Measurements from ENCODE around the gene TMOD1.
"Not testable (repeated sequence)": the region's sequence is repeated elsewhere in the genome, so short reads cannot be mapped to it uniquely, and the experiment has no call there.

Gene TMOD1

DNA sequence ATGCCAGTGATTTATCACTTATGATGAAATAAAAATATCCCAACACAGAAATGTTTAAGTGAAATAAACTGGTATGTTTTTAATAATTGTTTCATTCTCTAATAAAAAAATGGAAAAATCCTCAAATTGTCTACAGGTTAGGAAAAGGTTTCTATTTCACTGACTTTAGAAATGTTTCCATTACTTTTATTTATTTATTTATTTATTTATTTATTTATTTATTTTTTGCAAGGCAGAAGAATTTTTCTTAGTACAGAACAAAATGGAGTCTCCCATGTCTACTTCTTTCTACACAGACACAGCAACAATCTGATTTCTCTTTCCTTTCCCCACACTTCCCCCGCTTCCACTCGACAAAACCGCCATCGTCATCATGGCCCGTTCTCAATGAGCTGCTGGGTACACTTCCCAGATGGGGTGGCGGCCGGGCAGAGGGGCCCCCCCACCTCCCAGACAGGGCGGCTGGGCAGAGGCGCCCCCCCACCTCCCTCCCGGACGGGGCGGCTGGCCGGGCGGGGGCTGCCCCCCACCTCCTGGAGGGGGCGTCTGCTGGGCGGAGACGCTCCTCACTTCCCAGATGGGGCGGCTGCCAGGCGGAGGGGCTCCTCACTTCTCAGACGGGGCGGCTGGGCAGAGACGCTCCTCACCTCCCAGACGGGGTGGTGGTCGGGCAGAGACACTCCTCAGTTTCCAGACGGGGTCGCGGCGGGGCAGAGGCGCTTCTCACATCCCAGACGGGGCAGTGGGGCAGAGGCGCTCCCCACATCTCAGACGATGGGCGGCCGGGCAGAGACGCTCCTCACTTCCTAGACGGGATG is 3.7 kb upstream of the TMOD1 start:
- ATAC-seq, result not testable (repeated sequence)

DNA sequence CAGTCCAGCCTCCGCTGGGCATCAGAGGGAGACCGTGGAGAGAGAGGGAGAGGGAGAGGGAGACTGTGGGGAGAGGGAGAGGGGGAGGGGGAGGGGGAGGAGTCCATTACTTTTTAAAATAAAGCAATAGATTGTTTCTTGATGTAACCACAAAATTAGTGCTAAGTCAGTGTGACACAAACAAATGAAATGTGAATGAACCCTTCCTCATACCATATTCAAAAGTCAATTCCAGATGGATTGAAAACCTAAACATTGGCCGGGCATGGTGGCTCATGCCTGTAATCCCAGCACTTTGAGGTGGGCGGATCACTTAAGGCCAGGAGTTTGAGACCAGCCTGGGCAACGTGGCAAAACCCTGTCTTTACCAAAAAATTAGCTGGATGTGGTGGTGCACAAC is 2.6 kb upstream of the TMOD1 start:
- not testable (repeated sequence) for ATAC-seq

DNA sequence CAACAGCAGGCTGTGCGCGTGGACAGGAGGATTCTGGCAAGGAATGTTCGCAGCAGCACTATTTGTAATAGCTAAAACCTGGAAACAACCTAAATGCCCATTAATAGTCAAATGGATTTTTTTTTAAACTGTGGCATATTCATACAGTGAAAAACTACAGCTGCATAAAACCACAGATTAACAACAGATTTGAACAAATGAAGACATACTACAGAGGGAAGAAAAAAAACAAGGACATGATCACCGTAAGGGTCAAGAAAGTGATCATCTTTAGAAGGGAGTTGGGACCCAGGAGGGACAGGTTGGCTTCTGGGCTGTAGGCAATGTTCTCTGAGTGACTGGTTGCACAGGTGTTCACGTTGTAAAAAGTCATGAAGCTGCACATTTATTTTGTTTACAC is 1.2 kb upstream of the TMOD1 start:
- TF ChIP-seq ZNF70 (CRISPR knock-in tag; IDR thresholded peaks at IDR 0.05), result no peak
- TF ChIP-seq, protein P1, sequence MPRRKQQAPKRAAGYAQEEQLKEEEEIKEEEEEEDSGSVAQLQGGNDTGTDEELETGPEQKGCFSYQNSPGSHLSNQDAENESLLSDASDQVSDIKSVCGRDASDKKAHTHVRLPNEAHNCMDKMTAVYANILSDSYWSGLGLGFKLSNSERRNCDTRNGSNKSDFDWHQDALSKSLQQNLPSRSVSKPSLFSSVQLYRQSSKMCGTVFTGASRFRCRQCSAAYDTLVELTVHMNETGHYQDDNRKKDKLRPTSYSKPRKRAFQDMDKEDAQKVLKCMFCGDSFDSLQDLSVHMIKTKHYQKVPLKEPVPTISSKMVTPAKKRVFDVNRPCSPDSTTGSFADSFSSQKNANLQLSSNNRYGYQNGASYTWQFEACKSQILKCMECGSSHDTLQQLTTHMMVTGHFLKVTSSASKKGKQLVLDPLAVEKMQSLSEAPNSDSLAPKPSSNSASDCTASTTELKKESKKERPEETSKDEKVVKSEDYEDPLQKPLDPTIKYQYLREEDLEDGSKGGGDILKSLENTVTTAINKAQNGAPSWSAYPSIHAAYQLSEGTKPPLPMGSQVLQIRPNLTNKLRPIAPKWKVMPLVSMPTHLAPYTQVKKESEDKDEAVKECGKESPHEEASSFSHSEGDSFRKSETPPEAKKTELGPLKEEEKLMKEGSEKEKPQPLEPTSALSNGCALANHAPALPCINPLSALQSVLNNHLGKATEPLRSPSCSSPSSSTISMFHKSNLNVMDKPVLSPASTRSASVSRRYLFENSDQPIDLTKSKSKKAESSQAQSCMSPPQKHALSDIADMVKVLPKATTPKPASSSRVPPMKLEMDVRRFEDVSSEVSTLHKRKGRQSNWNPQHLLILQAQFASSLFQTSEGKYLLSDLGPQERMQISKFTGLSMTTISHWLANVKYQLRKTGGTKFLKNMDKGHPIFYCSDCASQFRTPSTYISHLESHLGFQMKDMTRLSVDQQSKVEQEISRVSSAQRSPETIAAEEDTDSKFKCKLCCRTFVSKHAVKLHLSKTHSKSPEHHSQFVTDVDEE (CRISPR knock-in tag; IDR thresholded peaks at IDR 0.05), result no peak
- no peak for ATAC-seq

DNA sequence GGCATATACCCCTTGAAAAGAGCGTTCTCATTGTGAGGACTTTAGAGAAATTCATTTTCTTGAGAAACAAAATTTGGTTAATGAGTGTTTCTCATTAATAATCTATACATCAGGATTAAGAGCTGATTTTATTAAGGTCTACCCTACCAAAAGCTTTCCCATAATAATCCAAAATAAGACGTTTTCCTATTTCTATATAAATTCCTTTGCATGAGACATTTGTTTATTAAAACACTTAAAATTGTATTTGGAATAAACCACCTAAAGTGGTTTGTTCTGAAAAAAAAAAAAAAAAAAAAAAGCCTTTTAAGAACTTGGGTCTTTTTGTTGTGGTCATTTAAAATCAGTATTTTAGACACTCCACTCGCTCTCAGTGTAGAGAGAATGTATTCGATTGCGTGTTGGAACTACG is 695 bp upstream of the TMOD1 start:
- no peak for TF ChIP-seq RARB (CRISPR knock-in tag; IDR thresholded peaks at IDR 0.05)
- ATAC-seq, result no peak

DNA sequence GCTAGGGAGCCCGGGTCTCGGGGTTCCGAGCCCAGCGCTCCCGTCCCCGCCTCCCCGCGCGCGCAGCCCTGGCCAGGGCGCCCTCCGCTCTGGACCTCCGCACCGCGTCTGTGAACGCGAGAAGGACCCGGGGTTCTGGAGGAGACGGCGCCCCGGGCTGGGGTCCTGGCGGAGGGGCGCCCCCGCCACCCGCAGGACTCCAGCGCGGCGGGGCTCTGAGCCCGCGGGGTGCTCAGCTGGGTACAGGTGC is 431 bp downstream of the TMOD1 start:
- no peak for TF ChIP-seq OSR1 (CRISPR knock-in tag; IDR thresholded peaks at IDR 0.05)
- no peak for TF ChIP-seq ESRRG (CRISPR knock-in tag; IDR thresholded peaks at IDR 0.05)
- no peak for TF ChIP-seq ZFP30 (CRISPR knock-in tag; IDR thresholded peaks at IDR 0.05)
- TF ChIP-seq RARB (CRISPR knock-in tag; IDR thresholded peaks at IDR 0.05), result no peak
- TF ChIP-seq ZNF8 (CRISPR knock-in tag; IDR thresholded peaks at IDR 0.05), result no peak
- TF ChIP-seq ZC3H10 (CRISPR knock-in tag; IDR thresholded peaks at IDR 0.05), result no peak
- ATAC-seq, result peak; percentile 32

DNA sequence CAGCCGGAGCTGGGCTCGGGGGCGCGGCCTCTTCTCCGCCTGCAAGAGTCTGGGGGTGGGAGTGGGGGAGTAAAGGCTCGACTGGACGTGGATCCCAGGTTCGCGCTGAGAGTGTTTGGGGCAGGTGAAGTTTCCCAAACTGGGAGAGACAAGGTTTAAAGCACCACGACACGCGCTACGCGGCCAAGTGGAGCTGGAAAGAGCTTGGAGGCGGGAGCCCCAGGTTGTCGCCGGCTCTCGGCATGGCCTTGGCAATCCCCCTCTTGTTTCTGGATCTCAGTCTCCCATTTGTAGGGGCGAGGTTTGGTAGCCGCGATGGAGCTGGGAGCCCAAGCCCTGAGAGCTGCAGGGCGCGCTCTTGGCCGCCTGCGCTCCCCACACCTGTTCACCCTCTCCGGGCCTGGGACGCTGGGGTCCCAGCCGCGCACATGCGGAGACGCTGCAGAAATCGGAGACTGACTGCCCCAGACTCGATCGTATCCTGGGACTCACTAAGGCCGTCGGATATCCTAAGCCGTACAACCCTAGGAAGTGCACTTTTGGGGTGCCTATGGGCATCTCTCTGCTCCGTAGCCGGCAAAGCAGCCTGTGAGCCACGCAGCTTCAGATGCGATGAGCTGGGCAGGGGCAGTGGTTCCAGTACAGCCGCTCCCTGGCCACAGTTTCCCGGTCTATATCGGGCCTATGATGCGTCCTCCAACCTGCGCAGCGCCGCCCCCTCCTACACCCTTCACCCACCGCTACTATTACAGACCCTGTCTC is 937 bp downstream of the TMOD1 start:
- ATAC-seq, result peak; percentile 50
- TF ChIP-seq, protein P2, sequence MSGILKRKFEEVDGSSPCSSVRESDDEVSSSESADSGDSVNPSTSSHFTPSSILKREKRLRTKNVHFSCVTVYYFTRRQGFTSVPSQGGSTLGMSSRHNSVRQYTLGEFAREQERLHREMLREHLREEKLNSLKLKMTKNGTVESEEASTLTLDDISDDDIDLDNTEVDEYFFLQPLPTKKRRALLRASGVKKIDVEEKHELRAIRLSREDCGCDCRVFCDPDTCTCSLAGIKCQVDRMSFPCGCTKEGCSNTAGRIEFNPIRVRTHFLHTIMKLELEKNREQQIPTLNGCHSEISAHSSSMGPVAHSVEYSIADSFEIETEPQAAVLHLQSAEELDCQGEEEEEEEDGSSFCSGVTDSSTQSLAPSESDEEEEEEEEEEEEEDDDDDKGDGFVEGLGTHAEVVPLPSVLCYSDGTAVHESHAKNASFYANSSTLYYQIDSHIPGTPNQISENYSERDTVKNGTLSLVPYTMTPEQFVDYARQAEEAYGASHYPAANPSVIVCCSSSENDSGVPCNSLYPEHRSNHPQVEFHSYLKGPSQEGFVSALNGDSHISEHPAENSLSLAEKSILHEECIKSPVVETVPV (CRISPR knock-in tag; IDR thresholded peaks at IDR 0.05), result no peak
- TF ChIP-seq ZNF70 (CRISPR knock-in tag; IDR thresholded peaks at IDR 0.05) (no peak), ESRRG (CRISPR knock-in tag; IDR thresholded peaks at IDR 0.05) (no peak), ISL1 (CRISPR knock-in tag; IDR thresholded peaks at IDR 0.05) (no peak), SNAI2 (CRISPR knock-in tag; IDR thresholded peaks at IDR 0.05) (no peak), ZFP3 (CRISPR knock-in tag; IDR thresholded peaks at IDR 0.05) (no peak), ZNF8 (CRISPR knock-in tag; IDR thresholded peaks at IDR 0.05) (no peak), TOX (CRISPR knock-in tag; IDR thresholded peaks at IDR 0.05; ENCODE audit: borderline replicate concordance) (no peak), PPARA (CRISPR knock-in tag; IDR thresholded peaks at IDR 0.05; ENCODE audit: borderline replicate concordance) (no peak), CSDC2 (CRISPR knock-in tag; IDR thresholded peaks at IDR 0.05) (no peak), ZFP30 (CRISPR knock-in tag; IDR thresholded peaks at IDR 0.05) (no peak), BACH2 (CRISPR knock-in tag; IDR thresholded peaks at IDR 0.05; ENCODE audit: borderline replicate concordance) (no peak), ZNF565 (CRISPR knock-in tag; conservative IDR thresholded peaks at IDR 0.05; ENCODE audit: low read depth) (no peak), RARB (CRISPR knock-in tag; IDR thresholded peaks at IDR 0.05) (no peak)
- TF ChIP-seq, protein P3, sequence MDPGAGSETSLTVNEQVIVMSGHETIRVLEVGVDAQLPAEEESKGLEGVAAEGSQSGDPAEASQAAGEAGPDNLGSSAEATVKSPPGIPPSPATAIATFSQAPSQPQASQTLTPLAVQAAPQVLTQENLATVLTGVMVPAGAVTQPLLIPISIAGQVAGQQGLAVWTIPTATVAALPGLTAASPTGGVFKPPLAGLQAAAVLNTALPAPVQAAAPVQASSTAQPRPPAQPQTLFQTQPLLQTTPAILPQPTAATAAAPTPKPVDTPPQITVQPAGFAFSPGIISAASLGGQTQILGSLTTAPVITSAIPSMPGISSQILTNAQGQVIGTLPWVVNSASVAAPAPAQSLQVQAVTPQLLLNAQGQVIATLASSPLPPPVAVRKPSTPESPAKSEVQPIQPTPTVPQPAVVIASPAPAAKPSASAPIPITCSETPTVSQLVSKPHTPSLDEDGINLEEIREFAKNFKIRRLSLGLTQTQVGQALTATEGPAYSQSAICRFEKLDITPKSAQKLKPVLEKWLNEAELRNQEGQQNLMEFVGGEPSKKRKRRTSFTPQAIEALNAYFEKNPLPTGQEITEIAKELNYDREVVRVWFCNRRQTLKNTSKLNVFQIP (CRISPR knock-in tag; IDR thresholded peaks at IDR 0.05; ENCODE audit: borderline replicate concordance, low read depth), result no peak
- TF ChIP-seq, protein P1 (CRISPR knock-in tag; IDR thresholded peaks at IDR 0.05), result no peak
- TF ChIP-seq, protein P4, sequence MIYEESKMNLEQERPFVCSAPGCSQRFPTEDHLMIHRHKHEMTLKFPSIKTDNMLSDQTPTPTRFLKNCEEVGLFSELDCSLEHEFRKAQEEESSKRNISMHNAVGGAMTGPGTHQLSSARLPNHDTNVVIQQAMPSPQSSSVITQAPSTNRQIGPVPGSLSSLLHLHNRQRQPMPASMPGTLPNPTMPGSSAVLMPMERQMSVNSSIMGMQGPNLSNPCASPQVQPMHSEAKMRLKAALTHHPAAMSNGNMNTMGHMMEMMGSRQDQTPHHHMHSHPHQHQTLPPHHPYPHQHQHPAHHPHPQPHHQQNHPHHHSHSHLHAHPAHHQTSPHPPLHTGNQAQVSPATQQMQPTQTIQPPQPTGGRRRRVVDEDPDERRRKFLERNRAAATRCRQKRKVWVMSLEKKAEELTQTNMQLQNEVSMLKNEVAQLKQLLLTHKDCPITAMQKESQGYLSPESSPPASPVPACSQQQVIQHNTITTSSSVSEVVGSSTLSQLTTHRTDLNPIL (CRISPR knock-in tag; IDR thresholded peaks at IDR 0.05; ENCODE audit: low read depth), result no peak
- TF ChIP-seq, protein P5, sequence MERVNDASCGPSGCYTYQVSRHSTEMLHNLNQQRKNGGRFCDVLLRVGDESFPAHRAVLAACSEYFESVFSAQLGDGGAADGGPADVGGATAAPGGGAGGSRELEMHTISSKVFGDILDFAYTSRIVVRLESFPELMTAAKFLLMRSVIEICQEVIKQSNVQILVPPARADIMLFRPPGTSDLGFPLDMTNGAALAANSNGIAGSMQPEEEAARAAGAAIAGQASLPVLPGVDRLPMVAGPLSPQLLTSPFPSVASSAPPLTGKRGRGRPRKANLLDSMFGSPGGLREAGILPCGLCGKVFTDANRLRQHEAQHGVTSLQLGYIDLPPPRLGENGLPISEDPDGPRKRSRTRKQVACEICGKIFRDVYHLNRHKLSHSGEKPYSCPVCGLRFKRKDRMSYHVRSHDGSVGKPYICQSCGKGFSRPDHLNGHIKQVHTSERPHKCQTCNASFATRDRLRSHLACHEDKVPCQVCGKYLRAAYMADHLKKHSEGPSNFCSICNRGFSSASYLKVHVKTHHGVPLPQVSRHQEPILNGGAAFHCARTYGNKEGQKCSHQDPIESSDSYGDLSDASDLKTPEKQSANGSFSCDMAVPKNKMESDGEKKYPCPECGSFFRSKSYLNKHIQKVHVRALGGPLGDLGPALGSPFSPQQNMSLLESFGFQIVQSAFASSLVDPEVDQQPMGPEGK (CRISPR knock-in tag; IDR thresholded peaks at IDR 0.05; ENCODE audit: borderline replicate concordance), result no peak

Measured in SK-N-SH treated with all-trans-retinoic acid at 6 μM for 48 hours (cell line).